ENCODE measurements around the gene RNF126. TPM values are rescaled to one million over a fixed set of nuclear protein-coding genes. Genes with fewer than 3 reads are reported as not detected.

Gene RNF126
- total RNA-seq, 3 donors from 2014 or later: 47.5 to 69.1 (median 62.0) TPM

- intact Hi-C loops (cut with DNase I, micrococcal nuclease): no loop called here
- H3K4me3 ChIP-seq: no peak overlapping the region
Measured at GRCh38 chr19:687569-688166, 24.7 kb upstream of the RNF126 start.

GRCh38 chr19:686589-687297, 23.7 kb upstream of the RNF126 start:
- ATAC-seq: no peak
- intact Hi-C loops (cut with DNase I, micrococcal nuclease): no loop called here

More at GRCh38 chr19:687569-688166, 24.7 kb upstream of the RNF126 start:
- Histone ChIP-seq H3K4me1 (ENCODE audit: low read depth) (no peaks in the 10 kb centered on the region), H3K36me3 (ENCODE audit: low read depth) (no peaks in the 10 kb centered on the region), H3K9me3 (no peaks in the 10 kb centered on the region)
- DNase-seq (no peak), ATAC-seq (no peak)
- no peak for TF ChIP-seq CTCF (IDR thresholded peaks at IDR 0.05)

GRCh38 chr19:685454-685931, 22.5 kb upstream of the RNF126 start:
- Histone ChIP-seq H3K4me1 (ENCODE audit: low read depth) (no peaks in the 10 kb centered on the region), H3K36me3 (ENCODE audit: low read depth) (no peaks in the 10 kb centered on the region), H3K4me3 (no peak overlapping the region), H3K9me3 (no peaks in the 10 kb centered on the region)
- DNase-seq (no peak), ATAC-seq (no peak)
- intact Hi-C loops (cut with DNase I, micrococcal nuclease): no loop called here
- no peak for TF ChIP-seq CTCF (IDR thresholded peaks at IDR 0.05)

More at GRCh38 chr19:686589-687297, 23.7 kb upstream of the RNF126 start:
- H3K36me3 ChIP-seq (ENCODE audit: low read depth): no peaks in the 10 kb centered on the region
- no peak overlapping the region for H3K4me3 ChIP-seq
- no peaks in the 10 kb centered on the region for H3K4me1 ChIP-seq (ENCODE audit: low read depth)
- H3K9me3 ChIP-seq: no peaks in the 10 kb centered on the region
- no peak for TF ChIP-seq CTCF (IDR thresholded peaks at IDR 0.05)
- no peak for DNase-seq

- no peak overlapping the region for H3K4me3 ChIP-seq
- peaks cover 5% of the 10 kb centered on the region for H3K4me1 ChIP-seq (ENCODE audit: low read depth)
- TF ChIP-seq CTCF (IDR thresholded peaks at IDR 0.05): no peak
- intact Hi-C loops (cut with DNase I, micrococcal nuclease): no loop called here
- H3K36me3 ChIP-seq (ENCODE audit: low read depth): no peaks in the 10 kb centered on the region
- peak in 1 of 3 donors; percentile 63 for DNase-seq
- ATAC-seq: no peak
- H3K9me3 ChIP-seq: no peaks in the 10 kb centered on the region
Measured at GRCh38 chr19:682678-683320, 19.8 kb upstream of the RNF126 start.

GRCh38 chr19:681029-682019, 18.3 kb upstream of the RNF126 start:
- H3K4me3 ChIP-seq: no peak overlapping the region
- H3K36me3 ChIP-seq (ENCODE audit: low read depth): no peaks in the 10 kb centered on the region
- H3K9me3 ChIP-seq: no peaks in the 10 kb centered on the region
- intact Hi-C loops (cut with DNase I, micrococcal nuclease): no loop called here
- no peak for ATAC-seq
- H3K4me1 ChIP-seq (ENCODE audit: low read depth): peaks cover 5% of the 10 kb centered on the region
- peak; percentile 82 to 95 (median 91) for DNase-seq
- no peak for TF ChIP-seq CTCF (IDR thresholded peaks at IDR 0.05)

All from mucosa of descending colon (tissue), 3 donors.